NCI-H2107 treated with DMSO at 0.1 percent for 48 hours (cell line): ENCODE data around the gene ANKS1B.

ENCODE experiments used
- DNase-seq: peaks from one replicate; lab custom pipeline; 2025; ENCODE audit not compliant: unreplicated experiment; lab: John Stamatoyannopoulos, UW

The ANKS1B gene

DNA sequence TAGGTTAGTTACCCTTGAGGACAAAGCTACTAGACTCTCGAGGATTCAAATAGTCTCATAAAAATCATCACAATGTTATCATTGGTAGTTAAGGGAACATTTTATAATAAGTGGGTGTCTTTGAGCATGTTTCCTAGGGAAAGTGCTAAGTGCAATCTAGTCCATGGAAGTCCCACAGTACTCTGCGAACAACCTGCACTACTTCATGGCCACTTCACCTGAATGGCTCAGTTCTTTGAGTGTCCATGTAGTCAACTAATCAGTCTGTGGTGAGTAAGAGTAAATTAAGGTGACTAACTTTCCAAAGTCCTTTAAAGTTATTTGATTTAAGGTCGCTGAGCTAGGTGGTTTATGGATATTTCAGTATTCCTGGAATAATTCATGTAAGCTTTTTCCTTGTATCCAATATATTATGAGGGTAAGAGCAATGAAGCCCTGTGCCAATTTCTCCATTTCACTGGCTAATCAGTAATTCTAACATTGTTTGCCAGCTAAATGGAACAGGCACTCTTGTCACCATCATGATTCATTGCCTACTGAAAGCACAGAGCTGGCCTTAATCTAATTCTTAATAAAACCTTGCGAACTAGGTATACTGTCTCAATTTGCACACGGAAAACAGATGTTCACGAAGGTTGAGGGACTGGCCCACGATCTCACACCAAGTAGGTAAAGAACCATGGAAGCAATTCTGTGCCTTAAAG is 844.6 kb downstream of the ANKS1B start:
- no peak for DNase-seq

- no peak for DNase-seq
Observed at GRCh38 chr12:99138393-99138792, 846.3 kb downstream of the ANKS1B start.

- DNase-seq, result no peak
Observed at GRCh38 chr12:99137124-99137855, 847.4 kb downstream of the ANKS1B start.

GRCh38 chr12:99136516-99136915 is 848.2 kb downstream of the ANKS1B start:
- no peak for DNase-seq

- DNase-seq, result no peak
Observed at GRCh38 chr12:99135376-99135775, 849.4 kb downstream of the ANKS1B start.

DNA sequence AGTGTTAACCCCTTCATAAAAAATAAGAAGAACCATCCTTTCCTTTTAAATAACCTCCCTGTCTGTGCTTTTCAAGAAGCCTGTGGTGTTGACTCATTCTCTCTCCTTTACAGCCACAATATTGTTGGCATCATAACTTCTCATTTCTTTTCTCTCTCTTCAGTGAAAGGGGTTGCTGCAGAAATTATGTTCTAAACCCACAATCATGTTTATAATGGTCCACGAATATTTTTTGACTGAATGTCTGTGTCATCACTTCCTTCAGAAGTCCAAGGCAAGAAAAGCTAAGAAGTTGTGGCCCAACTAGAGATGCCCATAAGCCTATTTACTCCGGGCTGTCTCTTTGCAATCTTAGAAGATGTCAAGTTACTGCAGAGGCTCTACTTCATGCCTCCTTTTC is 851.3 kb downstream of the ANKS1B start:
- no peak for DNase-seq

DNA sequence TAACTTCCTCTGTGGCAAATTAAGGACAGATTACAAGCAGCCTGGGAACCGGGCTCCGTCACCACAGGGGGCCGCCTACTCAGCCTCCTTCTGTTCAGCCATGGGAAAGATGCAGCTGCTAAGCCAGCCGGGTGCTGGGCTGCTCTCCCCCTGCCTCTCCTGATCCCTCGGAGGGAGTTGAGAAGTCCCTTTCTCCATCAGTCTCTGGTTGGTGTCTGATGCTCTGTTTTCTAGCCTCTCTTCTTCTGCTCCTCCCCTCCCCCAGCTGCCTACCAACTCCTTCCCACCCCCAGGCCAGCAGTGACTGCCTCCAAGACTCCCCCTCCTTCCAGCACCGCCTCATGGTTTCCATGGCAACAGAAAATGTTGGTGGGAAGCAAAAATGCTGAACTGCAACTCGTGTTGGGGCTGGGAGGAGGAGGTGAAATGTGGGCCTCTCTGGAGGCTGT is 853.0 kb downstream of the ANKS1B start:
- DNase-seq, result no peak

DNA sequence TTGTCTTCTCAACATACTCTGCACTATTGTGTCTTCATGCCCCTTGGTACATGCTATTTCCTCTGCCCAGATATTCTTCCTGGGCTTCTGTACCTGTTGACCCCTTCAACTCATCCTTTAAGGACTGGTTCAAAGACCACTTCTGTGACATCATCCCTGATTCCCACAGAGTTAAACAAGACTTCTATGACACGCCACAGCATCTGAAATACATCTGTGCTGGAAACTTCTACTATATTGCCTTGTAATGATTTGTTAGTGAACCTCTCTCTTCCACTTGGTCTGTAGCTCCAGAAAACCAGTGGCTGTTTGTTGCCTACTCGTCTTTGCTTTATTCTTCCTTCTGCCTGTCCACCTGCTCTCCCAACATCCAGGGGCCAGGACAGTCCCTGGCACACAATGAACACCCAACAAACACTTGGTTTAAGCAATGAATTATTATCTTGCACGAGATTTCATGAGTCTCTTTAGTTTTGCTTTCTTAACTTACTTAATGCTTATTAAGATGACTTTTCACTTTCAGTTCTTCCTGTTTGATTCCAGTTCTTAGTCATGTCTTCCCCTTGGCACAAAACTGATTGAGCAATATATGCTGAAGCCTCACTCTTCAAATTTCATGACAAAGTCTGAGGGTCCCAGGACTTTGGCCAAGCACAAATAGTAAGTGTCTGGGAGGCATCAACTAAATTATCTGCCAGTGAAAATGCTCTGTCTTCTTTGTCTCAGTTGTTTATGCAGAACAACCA is 853.8 kb downstream of the ANKS1B start:
- no peak for DNase-seq

DNA sequence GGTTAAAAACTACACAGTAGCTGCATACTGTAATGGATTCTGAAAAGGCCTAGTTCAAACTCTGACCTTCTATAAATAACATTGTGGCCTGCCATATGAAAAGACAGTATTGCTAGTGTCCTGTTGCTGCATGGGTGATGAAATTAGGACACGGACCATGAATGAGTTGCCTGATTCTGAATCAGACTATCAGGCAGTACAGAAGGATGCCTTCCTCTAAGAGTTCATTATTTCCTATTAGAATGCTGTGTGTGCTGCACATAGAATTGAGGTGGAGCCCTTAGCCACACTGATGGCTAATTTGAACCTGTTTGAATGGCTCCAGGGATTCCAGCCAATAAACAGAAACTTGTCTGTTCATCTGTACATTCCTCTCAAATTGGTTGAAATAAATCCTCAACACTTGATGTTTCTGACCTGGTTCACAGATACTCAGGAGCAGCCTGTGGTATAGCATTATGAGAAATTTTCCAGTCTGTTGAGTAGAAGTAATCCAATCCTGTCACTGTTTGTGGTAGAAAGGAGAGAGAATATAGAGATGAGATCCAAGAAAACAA is 856.4 kb downstream of the ANKS1B start:
- DNase-seq, result no peak

DNA sequence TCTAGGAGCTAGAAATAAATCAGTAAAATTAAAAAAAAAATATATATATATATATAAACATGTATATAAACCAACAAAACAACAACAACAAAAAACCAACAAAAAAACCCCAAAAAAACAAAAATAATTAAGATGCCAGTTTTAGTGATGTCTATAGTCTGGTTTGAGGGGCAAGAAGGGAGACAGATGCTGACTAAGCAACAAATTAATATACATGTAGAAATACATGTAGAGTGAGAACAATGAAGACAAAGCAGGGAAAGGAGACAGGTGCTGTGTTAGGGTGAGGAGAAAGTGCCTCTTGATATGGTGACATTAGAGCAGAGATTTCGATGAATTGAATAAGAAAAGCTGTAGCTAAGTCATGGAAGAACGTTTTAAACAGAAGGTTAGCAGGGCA is 861.8 kb downstream of the ANKS1B start:
- DNase-seq, result no peak

GRCh38 chr12:99122496-99122895 is 862.2 kb downstream of the ANKS1B start:
- DNase-seq, result no peak

GRCh38 chr12:99121546-99121945 is 863.2 kb downstream of the ANKS1B start:
- no peak for DNase-seq

GRCh38 chr12:99119943-99120342 is 864.8 kb downstream of the ANKS1B start:
- DNase-seq, result no peak

DNA sequence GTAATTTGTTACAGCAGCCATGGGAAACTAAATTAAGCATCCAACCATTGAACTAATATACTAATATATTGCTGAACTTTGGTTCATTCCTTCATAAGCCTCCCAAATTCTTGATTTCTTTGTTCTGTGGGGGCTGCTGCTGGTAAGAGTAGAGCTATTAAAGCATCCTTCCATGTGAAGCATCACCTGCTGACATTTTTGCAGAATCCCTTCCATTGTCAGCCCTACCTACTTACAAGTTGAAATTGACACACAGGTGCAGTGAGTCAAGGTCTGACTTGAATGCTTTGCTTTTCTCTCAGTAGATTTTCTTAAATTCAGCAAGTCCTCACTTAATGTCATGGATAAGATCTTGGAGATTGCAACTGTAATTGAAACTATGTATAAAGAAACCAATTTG is 865.3 kb downstream of the ANKS1B start:
- DNase-seq, result no peak

- no peak for DNase-seq
Observed at GRCh38 chr12:99111600-99111999, 873.1 kb downstream of the ANKS1B start.

DNA sequence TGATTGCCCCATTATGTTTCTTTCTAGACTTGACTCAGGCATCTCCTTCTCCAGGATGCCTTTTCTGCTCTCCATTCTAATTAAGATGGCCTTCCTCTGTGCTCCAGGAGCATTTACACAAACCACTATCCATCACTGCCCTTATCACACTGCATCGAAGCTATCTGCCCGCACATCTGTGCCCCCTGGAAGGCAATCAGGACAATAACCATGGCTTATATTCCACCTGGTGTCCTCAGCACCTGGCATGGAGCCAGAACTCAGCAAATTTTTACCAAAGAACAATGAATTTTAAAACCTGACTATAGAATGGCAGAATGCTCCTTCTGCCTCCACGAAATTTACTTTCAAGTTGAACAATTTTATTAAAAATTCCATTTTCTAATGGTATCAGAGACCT is 873.9 kb downstream of the ANKS1B start:
- DNase-seq, result no peak

- no peak for DNase-seq
Observed at GRCh38 chr12:99110212-99110611, 874.5 kb downstream of the ANKS1B start.

- DNase-seq, result no peak
Observed at GRCh38 chr12:99108924-99109323, 875.8 kb downstream of the ANKS1B start.

DNA sequence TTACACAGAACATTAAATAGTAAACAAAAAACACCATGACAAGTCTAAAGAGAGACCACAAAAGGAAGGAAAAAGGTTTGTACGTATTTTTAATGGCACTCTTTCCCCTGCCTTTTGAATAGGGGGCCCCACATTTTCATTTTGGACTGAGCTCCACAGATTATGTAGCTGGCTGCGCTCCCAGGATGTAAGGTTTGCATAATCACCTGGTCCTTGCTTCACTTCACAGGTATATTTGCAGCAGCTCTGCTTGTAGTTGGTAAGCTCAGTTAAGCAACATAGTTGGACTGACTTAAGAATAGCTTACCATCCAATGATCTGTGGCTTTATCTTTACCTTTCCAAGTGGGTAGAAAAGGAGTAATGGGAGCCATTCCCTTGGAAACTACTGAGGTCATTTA is 885.0 kb downstream of the ANKS1B start:
- DNase-seq, result no peak

DNA sequence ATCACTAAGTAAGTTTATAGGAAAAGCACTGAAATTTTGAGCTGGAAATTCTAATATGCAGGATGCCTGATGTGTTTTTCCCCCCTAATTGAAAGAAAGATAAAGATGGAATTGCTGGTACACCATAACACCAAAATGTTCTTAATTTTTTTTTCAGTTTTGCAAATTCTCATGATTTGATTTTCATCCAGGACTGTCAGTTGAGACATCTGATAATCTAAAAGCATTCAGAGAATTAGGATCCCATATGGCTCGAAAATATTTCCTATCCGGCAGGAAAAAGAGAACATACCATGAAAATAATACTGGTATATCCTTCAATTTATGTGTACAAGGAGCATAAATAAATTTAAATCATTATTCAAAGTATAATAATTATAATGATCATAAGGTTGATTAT is 887.6 kb downstream of the ANKS1B start:
- DNase-seq, result no peak

GRCh38 chr12:99093166-99093565 is 891.6 kb downstream of the ANKS1B start:
- DNase-seq, result no peak
